Measurements from ENCODE around the gene CFAP119. TPM values are rescaled to one million over a fixed set of nuclear protein-coding genes. Genes with fewer than 3 reads are reported as not detected.

CFAP119 gene
- polyA plus RNA-seq, 1 of the 3 experiments (the other 2 are of a cell fraction) = 28.4 TPM

- TF ChIP-seq RXRA (IDR thresholded peaks at IDR 0.05; ENCODE audit: borderline replicate concordance, low read depth) = no peak
- no peak for TF ChIP-seq MEF2A (IDR thresholded peaks at IDR 0.05; ENCODE audit: borderline replicate concordance, low read depth)
- TF ChIP-seq CTCF (IDR thresholded peaks at IDR 0.05) = no peak
- TF ChIP-seq FOSL2 (IDR thresholded peaks at IDR 0.05; ENCODE audit: borderline replicate concordance, low read depth) = no peak
- TF ChIP-seq NRF1 (IDR thresholded peaks at IDR 0.05; ENCODE audit: low read depth, low read length) = no peak
- no peak for TF ChIP-seq USF1 (IDR thresholded peaks at IDR 0.05; ENCODE audit: borderline replicate concordance, low read depth)
Observed at GRCh38 chr16:30764086-30764485, 2.2 kb upstream of the CFAP119 start (continued).

GRCh38 chr16:30762991-30763725 is 1.3 kb upstream of the CFAP119 start:
- Histone ChIP-seq H3K27ac (ENCODE audit: low read depth in 2 of 2, low read length in 1 of 2) (peak overlapping the region in 1 of 2 experiments; percentile 79; a peak in 1 of 4 replicates), H3K36me3 (replicated peaks in 1 of 2; ENCODE audit: control insufficient read depth in 1 of 2, insufficient read depth in 2 of 2, low read length in 1 of 2) (peaks cover 37 to 63% of the 10 kb centered on the region in 2 experiments), H3K9me2 (no peaks in the 10 kb centered on the region), H3F3A (replicated peaks; ENCODE audit: insufficient read depth) (peaks cover 7% of the 10 kb centered on the region), H3K4me1 (ENCODE audit: control insufficient read depth in 1 of 2, insufficient read depth in 2 of 2, low read depth in 1 of 2, low read length in 1 of 2) (peaks cover 15 to 26% of the 10 kb centered on the region in 2 experiments), H3K27me3 (ENCODE audit: insufficient read depth) (no peaks in the 10 kb centered on the region), H3K9me3 (no peaks in the 10 kb centered on the region), H2AFZ (ENCODE audit: low read depth) (no peak overlapping the region), H3K79me2 (ENCODE audit: insufficient read depth) (peaks cover 49% of the 10 kb centered on the region), H3K4me2 (peak overlapping the region; percentile 98), H3K4me3 (ENCODE audit: low read depth in 2 of 2, low read length in 1 of 2) (peak overlapping the region; percentile 95 to 97), H4K20me1 (ENCODE audit: insufficient read depth) (no peaks in the 10 kb centered on the region), H3K9ac (peak overlapping the region; percentile 89)
- CTCF ChIA-PET = interaction anchor here (1.1 kb wide), 1 partner anchor 22 kb away, joined by 3 read pairs; no protein-coding TSS in a partner anchor
- POLR2A ChIA-PET = interaction anchor here (1.1 kb wide), 1 partner anchor 12 kb away, joined by 5 read pairs; no protein-coding TSS in a partner anchor
- 48% methylated on average over 15 of the region's 15 CpGs for WGBS (ENCODE audit: low lambda C conversion rate)
- no peak for DNase-seq
- TF ChIP-seq FOXM1 (IDR thresholded peaks at IDR 0.05; ENCODE audit: low read depth) = no peak
- TF ChIP-seq SIN3A (IDR thresholded peaks at IDR 0.05; ENCODE audit: borderline replicate concordance, low read depth, low read length) = no peak
- TF ChIP-seq GABPA (IDR thresholded peaks at IDR 0.05; ENCODE audit: low read depth) = no peak
- no peak for TF ChIP-seq USF2 (IDR thresholded peaks at IDR 0.05; ENCODE audit: borderline replicate concordance, low read depth, low read length)
- no peak for TF ChIP-seq TEAD4 (IDR thresholded peaks at IDR 0.05; ENCODE audit: borderline replicate concordance, insufficient read depth)
- TF ChIP-seq PBX3 (IDR thresholded peaks at IDR 0.05) = no peak

Measured in SK-N-SH (cell line).